Endothelial cell (in vitro differentiated cells): ENCODE results near the gene FCHO2. TPM values are rescaled to one million over a fixed set of nuclear protein-coding genes. Genes with fewer than 3 reads are reported as not detected.
"Not testable (repeated sequence)": the region's sequence is repeated elsewhere in the genome, so short reads cannot be mapped to it uniquely, and the experiment has no call there.

Experiments used
- DNase-seq: peaks from one replicate; pipeline ENCODE4 v3.0.0; 2021; ENCODE audit warnings: low spot score
- H3K27ac Mint-ChIP-seq: one replicate; pipeline ENCODE4 v1.8.0; 2021; ENCODE audit warnings: mixed read lengths, inconsistent platforms; ENCODE audit not compliant: unreplicated experiment
- H3K27me3 Mint-ChIP-seq: one replicate; pipeline ENCODE4 v1.8.0; 2021; ENCODE audit warnings: mild to moderate bottlenecking, moderate library complexity, mixed read lengths, inconsistent platforms; ENCODE audit not compliant: unreplicated experiment
- H3K36me3 Mint-ChIP-seq: one replicate; pipeline ENCODE4 v1.8.0; 2021; ENCODE audit warnings: mild to moderate bottlenecking, low read depth, mixed read lengths, inconsistent platforms; ENCODE audit not compliant: unreplicated experiment
- H3K4me1 Mint-ChIP-seq: one replicate; pipeline ENCODE4 v1.8.0; 2021; ENCODE audit warnings: mild to moderate bottlenecking, mixed read lengths, inconsistent platforms; ENCODE audit not compliant: unreplicated experiment
- H3K4me3 Mint-ChIP-seq: one replicate; pipeline ENCODE4 v1.8.0; 2021; ENCODE audit warnings: mild to moderate bottlenecking, mixed read lengths, inconsistent platforms; ENCODE audit not compliant: unreplicated experiment
- H3K9me3 Mint-ChIP-seq: one replicate; pipeline ENCODE4 v1.8.0; 2021; ENCODE audit warnings: mixed read lengths, inconsistent platforms; ENCODE audit not compliant: unreplicated experiment
- total RNA-seq: library from RNA; stranded (reverse); fragmentation: NEBNext Ultra II Directional; extraction: Animal tissue kit (Norgen Biotek cat#: 25700); gene quantifications from one replicate; pipeline ENCODE4 v1.2.1, GENCODE V29; 2021; ENCODE audit not compliant: unreplicated experiment
- TF ChIP-seq, protein P1 (sequence below): fragments of 200-600 bp; sonication (generic); IDR thresholded peaks from one replicate; pipeline ENCODE4 v1.5.0; 2021; ENCODE audit warnings: antibody characterized with exemption; ENCODE audit not compliant: unreplicated experiment

Gene FCHO2
- total RNA-seq, 1 donor from 2014 or later: 41.9 TPM

DNA sequence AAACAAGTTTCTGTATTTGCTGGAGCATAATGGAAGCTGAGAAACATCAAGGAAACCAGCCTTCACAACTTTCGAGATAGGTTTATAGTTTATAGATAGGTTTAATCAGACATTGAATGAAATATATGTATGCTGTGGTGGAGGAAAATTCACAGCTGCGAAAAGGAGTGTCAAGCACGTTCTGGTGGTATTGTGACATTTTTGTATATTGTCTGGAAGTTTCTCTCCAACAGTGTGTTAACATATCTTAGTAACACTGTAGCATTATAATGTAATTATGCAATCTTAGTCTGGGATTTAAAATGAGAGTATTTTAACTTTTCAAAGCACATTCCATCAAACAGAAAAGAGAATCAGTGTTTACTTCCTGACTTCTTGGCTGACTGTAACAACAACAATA, 50.0 kb downstream of the FCHO2 start:
- no peak overlapping the region for H3K4me3 Mint-ChIP-seq
- no peaks in the 10 kb centered on the region for H3K9me3 Mint-ChIP-seq
- DNase-seq: no peak
- no peak overlapping the region for H3K27ac Mint-ChIP-seq
- no peaks in the 10 kb centered on the region for H3K27me3 Mint-ChIP-seq
- no peaks in the 10 kb centered on the region for H3K4me1 Mint-ChIP-seq
- TF ChIP-seq, protein P1, sequence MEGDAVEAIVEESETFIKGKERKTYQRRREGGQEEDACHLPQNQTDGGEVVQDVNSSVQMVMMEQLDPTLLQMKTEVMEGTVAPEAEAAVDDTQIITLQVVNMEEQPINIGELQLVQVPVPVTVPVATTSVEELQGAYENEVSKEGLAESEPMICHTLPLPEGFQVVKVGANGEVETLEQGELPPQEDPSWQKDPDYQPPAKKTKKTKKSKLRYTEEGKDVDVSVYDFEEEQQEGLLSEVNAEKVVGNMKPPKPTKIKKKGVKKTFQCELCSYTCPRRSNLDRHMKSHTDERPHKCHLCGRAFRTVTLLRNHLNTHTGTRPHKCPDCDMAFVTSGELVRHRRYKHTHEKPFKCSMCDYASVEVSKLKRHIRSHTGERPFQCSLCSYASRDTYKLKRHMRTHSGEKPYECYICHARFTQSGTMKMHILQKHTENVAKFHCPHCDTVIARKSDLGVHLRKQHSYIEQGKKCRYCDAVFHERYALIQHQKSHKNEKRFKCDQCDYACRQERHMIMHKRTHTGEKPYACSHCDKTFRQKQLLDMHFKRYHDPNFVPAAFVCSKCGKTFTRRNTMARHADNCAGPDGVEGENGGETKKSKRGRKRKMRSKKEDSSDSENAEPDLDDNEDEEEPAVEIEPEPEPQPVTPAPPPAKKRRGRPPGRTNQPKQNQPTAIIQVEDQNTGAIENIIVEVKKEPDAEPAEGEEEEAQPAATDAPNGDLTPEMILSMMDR: no peak
- no peaks in the 10 kb centered on the region for H3K36me3 Mint-ChIP-seq

DNA sequence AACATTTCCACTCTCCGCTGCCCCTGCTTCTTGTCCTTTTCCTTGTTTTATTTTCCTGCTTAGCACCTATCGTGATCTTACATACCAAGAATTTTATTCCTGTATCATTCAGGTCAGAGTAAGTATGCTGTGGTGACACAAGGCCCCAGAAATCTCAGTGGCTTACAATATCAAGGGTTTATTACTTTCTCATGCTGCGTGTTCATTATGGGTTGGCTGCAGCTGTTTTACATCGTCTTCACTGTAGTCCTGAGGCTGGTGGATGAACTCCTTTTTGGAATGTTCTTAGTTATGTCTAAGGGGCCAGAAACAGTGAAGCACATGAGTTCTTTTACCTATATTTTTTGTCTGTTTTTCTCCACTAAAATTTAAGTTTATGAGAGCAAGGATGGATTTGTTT, 51.2 kb downstream of the FCHO2 start:
- Mint-ChIP-seq H3K27me3 (no peaks in the 10 kb centered on the region), H3K4me3 (no peak overlapping the region), H3K36me3 (no peaks in the 10 kb centered on the region), H3K9me3 (no peaks in the 10 kb centered on the region), H3K4me1 (no peaks in the 10 kb centered on the region), H3K27ac (no peak overlapping the region)
- no peak for DNase-seq
- TF ChIP-seq, protein P1: no peak

DNA sequence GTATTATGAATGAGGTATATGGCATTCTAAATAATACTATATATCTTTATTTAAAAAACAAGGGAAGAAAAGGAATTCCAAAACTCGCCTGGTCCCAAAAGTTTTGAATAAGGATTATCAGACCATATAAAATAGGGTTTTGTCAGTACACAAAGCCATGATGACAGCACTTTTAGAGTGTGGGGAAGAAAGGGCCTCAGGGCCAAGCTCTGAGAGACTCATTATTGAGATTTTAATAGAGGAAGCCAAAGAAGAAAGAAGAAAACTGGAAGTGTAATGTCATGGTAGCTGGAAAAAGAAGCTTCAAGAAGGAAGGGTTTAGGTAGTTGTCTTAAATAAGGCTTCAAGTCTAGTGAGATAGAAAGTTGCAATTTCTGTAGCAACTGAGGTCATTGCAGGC, 53.0 kb downstream of the FCHO2 start:
- H3K27ac Mint-ChIP-seq: peak overlapping the region; percentile 53
- DNase-seq: no peak
- no peak overlapping the region for H3K4me3 Mint-ChIP-seq
- TF ChIP-seq, protein P1: no peak
- no peaks in the 10 kb centered on the region for H3K27me3 Mint-ChIP-seq
- no peaks in the 10 kb centered on the region for H3K9me3 Mint-ChIP-seq
- H3K4me1 Mint-ChIP-seq: no peaks in the 10 kb centered on the region
- no peaks in the 10 kb centered on the region for H3K36me3 Mint-ChIP-seq

DNA sequence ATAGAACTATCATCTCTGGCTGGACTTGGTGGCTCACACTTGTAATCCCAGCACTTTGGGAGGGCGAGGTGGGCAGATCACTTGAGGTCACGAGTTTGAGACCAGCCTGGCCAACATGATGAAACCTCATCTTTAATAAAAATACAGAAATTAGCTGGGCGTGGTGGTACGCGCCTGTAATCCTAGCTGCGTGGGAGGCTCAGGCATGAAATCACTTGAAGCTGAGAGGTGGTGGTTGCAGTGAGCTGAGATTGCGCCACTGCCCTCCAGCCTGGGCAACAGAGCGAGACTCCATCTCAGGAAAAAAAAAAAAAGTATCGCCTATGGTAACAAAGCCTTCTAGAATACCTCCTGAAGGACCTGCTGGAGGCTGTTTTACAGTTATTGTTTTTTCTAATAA, 55.8 kb downstream of the FCHO2 start:
- not testable (repeated sequence) for H3K27ac Mint-ChIP-seq, H3K9me3 Mint-ChIP-seq, H3K4me1 Mint-ChIP-seq, DNase-seq, H3K27me3 Mint-ChIP-seq, H3K36me3 Mint-ChIP-seq, H3K4me3 Mint-ChIP-seq

DNA sequence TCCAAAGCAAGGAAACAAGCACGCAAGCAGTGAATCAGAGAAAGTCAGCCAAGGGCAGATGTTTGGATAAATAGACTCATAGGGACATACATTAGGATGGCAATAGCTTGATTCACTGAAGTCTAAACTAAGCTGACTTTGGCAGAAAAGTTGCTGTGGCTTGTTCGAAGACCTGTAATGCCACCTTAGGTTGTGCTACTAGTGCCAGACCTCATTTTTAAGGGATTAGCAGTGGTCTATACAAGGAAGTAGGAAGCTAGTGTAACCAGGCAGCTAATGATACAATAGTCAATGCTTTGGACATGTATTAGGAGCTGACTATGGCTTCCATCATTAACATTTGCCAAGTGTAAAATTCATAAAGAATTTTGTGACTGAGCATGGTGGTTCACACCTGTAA, 63.1 kb downstream of the FCHO2 start:
- TF ChIP-seq, protein P1: no peak
- H3K36me3 Mint-ChIP-seq: peaks cover 19% of the 10 kb centered on the region
- H3K27ac Mint-ChIP-seq: no peak overlapping the region
- H3K9me3 Mint-ChIP-seq: no peaks in the 10 kb centered on the region
- H3K4me3 Mint-ChIP-seq: no peak overlapping the region
- DNase-seq: no peak
- peaks cover 1% of the 10 kb centered on the region for H3K27me3 Mint-ChIP-seq
- H3K4me1 Mint-ChIP-seq: no peaks in the 10 kb centered on the region

DNA sequence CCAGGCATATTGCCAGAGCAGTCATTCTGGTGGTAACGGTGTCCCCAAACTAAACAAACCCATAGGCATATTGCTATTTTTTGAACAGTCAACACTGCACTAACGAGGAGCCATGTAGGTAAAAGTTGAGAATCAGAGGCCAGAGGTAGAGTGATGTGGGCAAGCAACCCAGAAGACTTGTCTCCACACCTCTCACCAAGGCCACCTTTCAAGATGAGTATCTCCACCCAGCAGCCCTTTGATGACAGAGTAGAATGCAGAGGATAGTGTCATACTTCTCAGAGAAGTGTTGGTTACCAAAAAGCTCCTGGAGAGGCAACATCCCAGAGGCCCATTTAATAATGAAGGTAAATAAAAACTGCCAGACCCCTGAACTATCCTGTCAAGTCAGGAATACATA, 63.9 kb downstream of the FCHO2 start:
- no peaks in the 10 kb centered on the region for H3K9me3 Mint-ChIP-seq
- H3K27me3 Mint-ChIP-seq: peaks cover 1% of the 10 kb centered on the region
- H3K4me1 Mint-ChIP-seq: no peaks in the 10 kb centered on the region
- H3K36me3 Mint-ChIP-seq: peaks cover 19% of the 10 kb centered on the region
- H3K27ac Mint-ChIP-seq: no peak overlapping the region
- TF ChIP-seq, protein P1: no peak
- DNase-seq: no peak
- no peak overlapping the region for H3K4me3 Mint-ChIP-seq
